ENCODE measurements around the gene POLR2A. TPM values are rescaled to one million over a fixed set of nuclear protein-coding genes. Genes with fewer than 3 reads are reported as not detected.

Gene POLR2A
- total and polyA plus RNA-seq, 2 of the 4 experiments (the other 2 are of a cell fraction), result 54.0 to 56.6 TPM

DNA sequence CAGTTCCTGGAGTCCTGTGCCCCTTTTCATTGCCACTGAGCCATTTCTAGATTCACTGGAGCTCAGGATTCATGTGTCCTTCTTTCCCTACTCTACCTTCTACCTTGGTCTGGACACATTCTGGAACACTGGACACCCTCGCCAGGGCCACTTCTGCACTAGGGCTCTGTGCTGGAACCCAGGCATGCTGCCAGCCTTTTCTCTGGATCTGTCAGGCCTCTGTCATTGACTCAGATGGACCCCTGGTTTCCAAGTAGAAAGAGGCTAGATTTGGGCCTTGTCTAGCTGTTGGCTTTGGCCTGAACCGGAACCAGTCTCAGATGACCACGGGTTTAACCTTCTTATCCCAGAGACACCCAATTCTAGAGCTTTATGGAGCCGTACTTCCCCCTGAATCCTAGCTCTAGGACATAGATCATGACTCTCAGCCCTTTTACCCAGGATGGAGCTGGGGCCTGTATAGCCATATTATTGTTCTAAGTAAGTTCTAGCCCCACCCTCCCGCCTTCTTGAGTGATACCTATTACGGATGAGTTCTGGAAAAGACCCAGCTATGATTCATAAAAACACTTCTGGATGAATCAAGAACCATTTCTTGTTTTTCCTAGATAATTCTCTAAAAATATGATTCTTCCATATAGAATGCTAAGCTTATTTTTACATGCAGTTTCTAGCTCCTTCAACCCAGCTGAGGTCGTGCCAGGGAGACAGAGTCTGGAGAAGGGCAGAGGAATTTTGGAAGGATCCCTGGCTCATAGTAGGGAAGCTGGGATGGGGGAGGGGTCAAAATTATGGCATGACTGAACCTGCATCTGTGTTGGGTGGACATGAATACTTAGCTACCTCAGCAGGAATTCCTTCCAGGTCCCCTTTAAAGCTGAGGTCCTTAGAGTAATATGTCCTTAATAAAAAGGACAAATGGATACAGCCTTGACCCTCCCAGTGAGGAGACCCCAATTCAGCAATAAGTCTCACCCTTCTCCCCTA, 40.4 kb upstream of the POLR2A start:
- Histone ChIP-seq H2BK15ac (ENCODE audit: low read depth, low read length) (no peak overlapping the region), H3K4me3 (ENCODE audit: insufficient read depth, low read depth, low read length) (no peak overlapping the region), H3K27ac (ENCODE audit: insufficient read depth, low read length) (no peak overlapping the region), H3K4ac (ENCODE audit: low read depth, low read length) (no peak overlapping the region), H2BK120ac (ENCODE audit: low read depth, low read length) (0 out of 2 replicates have a peak overlapping the region, but pooled peaks have one; percentile 40), H3K23ac (ENCODE audit: low read depth, low read length) (no peak overlapping the region; the same call in 1 of the 2 replicates), H4K8ac (ENCODE audit: low read depth in 2 of 2, low read length in 2 of 2) (no peak overlapping the region), H3K56ac (ENCODE audit: extremely low read depth, insufficient read depth, low read length) (no peak overlapping the region), H4K91ac (ENCODE audit: insufficient read depth, low read depth, low read length) (peak overlapping the region; percentile 49; the same call in 1 of the 2 replicates), H2AFZ (replicated peaks; ENCODE audit: low read length, poor library complexity) (no peak overlapping the region), H3K27me3 (ENCODE audit: control insufficient read depth, insufficient read depth, low read length) (peaks cover 47% of the 10 kb centered on the region), H2BK5ac (ENCODE audit: low read depth, low read length, poor library complexity, severe bottlenecking) (peak overlapping the region; percentile 10), H3K9me1 (ENCODE audit: insufficient read depth, low read length) (0 out of 2 replicates have a peak, but pooled peaks cover 8% of the 10 kb centered on the region), H3K4me1 (ENCODE audit: control insufficient read depth, insufficient read depth, low read length) (peaks cover 22% of the 10 kb centered on the region), H3K18ac (ENCODE audit: low read depth, low read length) (no peak overlapping the region), H2BK20ac (ENCODE audit: low read depth, low read length) (peak overlapping the region; percentile 33; the same call in 1 of the 2 replicates), H3K79me1 (ENCODE audit: low read depth in 1 of 2, low read length in 2 of 2) (no peaks in the 10 kb centered on the region), H3K4me2 (ENCODE audit: low read depth, low read length) (no peak overlapping the region), H3K36me3 (ENCODE audit: control insufficient read depth, insufficient read depth, low read length) (no peaks in the 10 kb centered on the region), H4K20me1 (ENCODE audit: insufficient read depth, low read length) (0 out of 2 replicates have a peak, but pooled peaks cover 3% of the 10 kb centered on the region), H3K9me3 (ENCODE audit: control insufficient read depth, insufficient read depth, low read length) (no peaks in the 10 kb centered on the region), H2AK5ac (ENCODE audit: low read depth, low read length) (peak overlapping the region; percentile 13; the same call in 1 of the 2 replicates), H3K14ac (replicated peaks; ENCODE audit: low read depth, low read length) (no peak overlapping the region), H3K9ac (ENCODE audit: low read depth, low read length) (no peak overlapping the region), H2AK9ac (replicated peaks; ENCODE audit: low read depth, low read length, poor library complexity) (peak overlapping the region; percentile 33), H4K5ac (ENCODE audit: low read depth, low read length) (no peak overlapping the region)
- intact Hi-C loops (cut with micrococcal nuclease), result no loop called here
- WGBS, 2 experiments (ENCODE audit: extremely low coverage in 2 of 2, insufficient read length in 1 of 2), result 100% methylated on average over 1 of the region's 7 CpGs; no CpG with 5 or more reads in 1 of the 2 experiments
- POLR2A ChIA-PET (ENCODE audit: unreplicated experiment), result interaction anchor here (0.7 kb wide), 1 partner anchor 34 kb away, joined by 3 read pairs; no protein-coding TSS in a partner anchor
- in situ Hi-C loops (cut with MboI; ENCODE audit: low sequenced_read_pairs), result no loop called here
- CTCF ChIA-PET, result no interaction called here
- DNase-seq, result peak; percentile 75
- no peak for ATAC-seq (ENCODE audit: low read depth)
- no TSS peak for BruUV-seq (replicated peaks)
- dilution Hi-C loops (cut with HindIII; ENCODE audit: low sequenced_read_pairs, unreplicated experiment), result no loop called here
- TF ChIP-seq RAD21 (IDR thresholded peaks at IDR 0.05; ENCODE audit: low read length), result no peak
- no peak for TF ChIP-seq POLR2A (IDR thresholded peaks at IDR 0.05; ENCODE audit: low read depth, low read length)
- no peak for TF ChIP-seq CHD1 (IDR thresholded peaks at IDR 0.05; ENCODE audit: low read depth, low read length)
